Measurements from ENCODE around the gene MAML1.
"Not testable (repeated sequence)": the region's sequence is repeated elsewhere in the genome, so short reads cannot be mapped to it uniquely, and the experiment has no call there.

Gene MAML1

GRCh38 chr5:179738742-179739141 is 6.1 kb downstream of the MAML1 start:
- no peak for TF ChIP-seq POLR2A (IDR thresholded peaks at IDR 0.05; ENCODE audit: extremely low read depth, insufficient read length)
- TF ChIP-seq CTCF (IDR thresholded peaks at IDR 0.05; ENCODE audit: low read depth, low read length), result no peak
- no peak for TF ChIP-seq MYC (IDR thresholded peaks at IDR 0.05; ENCODE audit: low read depth, low read length)
- TF ChIP-seq MAX (IDR thresholded peaks at IDR 0.05; ENCODE audit: low read depth, low read length), result no peak
- no peak overlapping the region for H3K4me3 ChIP-seq (ENCODE audit: low read depth, low read length)

GRCh38 chr5:179744106-179744505 is 11.5 kb downstream of the MAML1 start:
- peak; percentile 47 for DNase-seq (ENCODE audit: low read depth)
- H3K4me3 ChIP-seq (ENCODE audit: low read depth, low read length), result not testable (repeated sequence)

More at GRCh38 chr5:179738742-179739141, 6.1 kb downstream of the MAML1 start:
- no peak for DNase-seq (ENCODE audit: low read depth)

DNA sequence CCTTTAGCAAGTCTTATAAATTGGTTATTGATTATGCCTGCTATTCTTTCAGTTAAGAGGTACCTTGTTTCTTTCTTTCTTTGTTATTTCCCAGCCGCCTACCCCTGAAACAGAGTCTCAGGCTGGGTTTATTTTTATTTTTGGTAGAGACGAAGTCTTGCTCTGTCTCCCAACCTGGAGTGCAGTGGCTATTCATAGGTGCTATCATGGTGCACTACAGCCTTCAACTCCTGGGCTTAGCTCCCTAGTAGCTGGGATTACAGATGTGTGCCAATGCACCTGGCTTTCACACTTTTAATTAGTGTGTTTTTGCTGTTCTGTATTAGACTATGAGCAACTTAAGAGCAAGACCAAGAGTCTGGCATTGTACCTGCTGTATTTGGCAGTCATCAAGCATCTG is 14.2 kb downstream of the MAML1 start:
- DNase-seq (ENCODE audit: low read depth), result no peak
- no peak overlapping the region for H3K4me3 ChIP-seq (ENCODE audit: low read depth, low read length)
- TF ChIP-seq MAX (IDR thresholded peaks at IDR 0.05; ENCODE audit: low read depth, low read length) (no peak), POLR2A (IDR thresholded peaks at IDR 0.05; ENCODE audit: extremely low read depth, insufficient read length) (no peak), MYC (IDR thresholded peaks at IDR 0.05; ENCODE audit: low read depth, low read length) (no peak)

DNA sequence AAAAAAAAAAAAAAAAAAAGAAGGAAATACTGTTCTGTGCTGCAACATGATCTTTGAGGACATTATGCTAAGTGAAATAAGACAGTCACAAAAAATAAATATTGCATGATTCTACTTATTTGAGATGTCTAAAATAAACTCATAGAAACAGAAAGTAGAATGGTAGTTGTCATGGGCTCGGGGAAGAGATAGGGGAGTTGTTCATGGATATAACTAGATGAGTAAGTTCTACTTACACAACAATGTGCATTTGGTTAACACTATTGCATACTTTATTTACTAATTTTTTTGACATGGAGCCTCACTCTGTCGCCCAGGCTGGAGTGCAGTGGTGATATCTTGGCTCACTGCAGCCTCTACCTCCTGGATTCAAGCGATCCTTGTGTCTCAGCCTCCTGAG is 15.2 kb downstream of the MAML1 start:
- TF ChIP-seq MYC (IDR thresholded peaks at IDR 0.05; ENCODE audit: low read depth, low read length) (no peak), POLR2A (IDR thresholded peaks at IDR 0.05; ENCODE audit: extremely low read depth, insufficient read length) (no peak), MAX (IDR thresholded peaks at IDR 0.05; ENCODE audit: low read depth, low read length) (no peak), CTCF (IDR thresholded peaks at IDR 0.05; ENCODE audit: low read depth, low read length) (no peak)
- no peak overlapping the region for H3K4me3 ChIP-seq (ENCODE audit: low read depth, low read length)
- DNase-seq (ENCODE audit: low read depth), result no peak

DNA sequence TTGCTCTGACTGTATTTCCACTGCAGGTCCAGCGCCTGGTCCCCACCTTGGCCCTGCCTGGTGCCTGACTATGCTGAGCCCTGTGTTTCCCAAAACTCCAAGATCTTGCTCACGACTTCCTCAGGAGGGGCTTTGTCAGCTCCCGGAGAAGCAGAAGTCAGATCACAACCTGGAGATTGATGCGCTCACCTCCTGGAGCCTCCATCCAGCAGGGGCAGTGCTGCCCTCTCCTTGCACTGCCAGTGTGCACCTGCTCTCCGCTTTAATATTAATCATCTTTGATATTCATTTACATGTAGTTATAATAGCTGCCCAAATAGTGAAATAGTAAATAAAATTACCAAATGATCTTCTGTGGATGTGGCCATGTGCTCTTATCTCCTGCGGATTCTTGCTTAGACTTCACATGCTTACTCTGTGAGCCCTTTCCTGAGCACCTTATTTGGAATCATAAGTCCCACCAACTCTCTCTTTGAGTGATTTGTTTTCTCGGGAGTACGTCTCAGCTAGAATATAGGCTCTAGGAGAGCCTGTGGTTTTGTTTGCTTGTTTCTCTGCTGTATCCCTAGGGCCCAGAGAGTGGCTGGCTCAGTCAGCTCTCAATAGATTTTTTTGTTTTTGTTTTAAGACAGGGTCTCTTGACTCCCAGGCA is 17.4 kb downstream of the MAML1 start:
- no peak for DNase-seq (ENCODE audit: low read depth)
- H3K4me3 ChIP-seq (ENCODE audit: low read depth, low read length), result no peak overlapping the region
- TF ChIP-seq POLR2A (IDR thresholded peaks at IDR 0.05; ENCODE audit: extremely low read depth, insufficient read length) (no peak), CTCF (IDR thresholded peaks at IDR 0.05; ENCODE audit: low read depth, low read length) (peak; percentile 3)

GRCh38 chr5:179753971-179754370 is 21.3 kb downstream of the MAML1 start:
- no peak overlapping the region for H3K4me3 ChIP-seq (ENCODE audit: low read depth, low read length)
- no peak for DNase-seq (ENCODE audit: low read depth)
- TF ChIP-seq MAX (IDR thresholded peaks at IDR 0.05; ENCODE audit: low read depth, low read length) (no peak), MYC (IDR thresholded peaks at IDR 0.05; ENCODE audit: low read depth, low read length) (no peak), CTCF (IDR thresholded peaks at IDR 0.05; ENCODE audit: low read depth, low read length) (no peak), POLR2A (IDR thresholded peaks at IDR 0.05; ENCODE audit: extremely low read depth, insufficient read length) (no peak)

DNA sequence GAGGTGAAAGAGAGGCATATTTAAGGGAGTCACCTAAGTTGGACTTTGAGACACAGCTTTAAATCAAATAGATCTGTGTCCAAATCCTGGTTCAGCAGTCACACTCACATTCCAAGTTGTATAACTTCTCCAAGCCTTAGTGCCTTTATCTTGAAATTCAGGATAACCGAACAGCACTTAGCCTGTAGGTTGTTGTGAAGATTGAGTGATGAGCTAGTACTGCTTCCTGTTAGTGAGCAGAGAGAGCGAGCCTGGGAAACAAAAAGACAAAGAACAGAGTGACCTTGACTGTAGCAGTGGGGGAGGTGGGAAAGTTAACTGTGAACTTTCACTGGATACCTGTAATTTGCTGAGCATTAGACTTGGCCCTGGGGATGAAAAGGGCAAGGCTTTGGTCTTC is 22.4 kb downstream of the MAML1 start:
- TF ChIP-seq MYC (IDR thresholded peaks at IDR 0.05; ENCODE audit: low read depth, low read length) (no peak), MAX (IDR thresholded peaks at IDR 0.05; ENCODE audit: low read depth, low read length) (no peak), CTCF (IDR thresholded peaks at IDR 0.05; ENCODE audit: low read depth, low read length) (no peak)
- no peak for DNase-seq (ENCODE audit: low read depth)
- H3K4me3 ChIP-seq (ENCODE audit: low read depth, low read length), result no peak overlapping the region

All from NB4 (cell line).